Activated CD8-positive, alpha-beta T cell treated with anti-CD3 and anti-CD28 coated beads for 36 hours (primary cell): Measurements from ENCODE around the gene OR4D1. TPM values are rescaled to one million over a fixed set of nuclear protein-coding genes. Genes with fewer than 3 reads are reported as not detected.
A peak's percentile ranks its signal among the peaks of the same experiment; 100 is the strongest.

ENCODE experiments used
- ATAC-seq: fragments of 200-7000 bp; cut with Tn5 transposase; one replicate; pipeline ENCODE4 v1.10.0; 2021; ENCODE audit warnings: mild to moderate bottlenecking, moderate library complexity
- CTCF ChIA-PET: fragments of 350-600 bp; sonication (Branson Sonifier 250); formaldehyde crosslinking; loops from one replicate; lab custom pipeline; 2021; ENCODE audit warnings: antibody characterized with exemption; lab: Charles Lee
- POLR2A ChIA-PET: fragments of 350-600 bp; sonication (Branson Sonifier 250); formaldehyde crosslinking; loops from one replicate; lab custom pipeline; 2021; ENCODE audit warnings: antibody characterized with exemption; lab: Charles Lee
- DNase-seq: peaks from one replicate; pipeline ENCODE4 v3.0.0-alpha.2; 2020
- H3K27ac Mint-ChIP-seq: one replicate; pipeline ENCODE4 v1.8.0; 2021; ENCODE audit warnings: mild to moderate bottlenecking, mixed read lengths
- H3K27me3 Mint-ChIP-seq: one replicate; pipeline ENCODE4 v1.8.0; 2021; ENCODE audit warnings: mixed read lengths
- H3K36me3 Mint-ChIP-seq: one replicate; pipeline ENCODE4 v1.8.0; 2021; ENCODE audit warnings: low read depth, mixed read lengths
- H3K4me1 Mint-ChIP-seq: one replicate; pipeline ENCODE4 v1.8.0; 2021; ENCODE audit warnings: low read depth, mixed read lengths
- H3K4me3 Mint-ChIP-seq: one replicate; pipeline ENCODE4 v1.8.0; 2021; ENCODE audit warnings: mild to moderate bottlenecking, moderate library complexity, mixed read lengths
- H3K9me3 Mint-ChIP-seq: one replicate; pipeline ENCODE4 v1.8.0; 2021; ENCODE audit warnings: mixed read lengths
- intact Hi-C: fragments of 100-400 bp; cut with micrococcal nuclease; formaldehyde crosslinking; loops from one replicate; pipeline ENCODE4 v1.10.0; 2022
- total RNA-seq, 2 experiments: library from RNA; stranded (reverse); gene quantifications; one replicate each; pipeline ENCODE4 v1.2.3, GENCODE V29; 2021
- TF ChIP-seq, protein P1 (sequence below): fragments of 200-600 bp; IDR thresholded peaks from one replicate; pipeline ENCODE4 v1.8.0; 2022; ENCODE audit warnings: antibody characterized with exemption, mild to moderate bottlenecking

OR4D1 gene
- total RNA-seq, 2 experiments from 2014 or later = 0.22 to 0.25 TPM

DNA sequence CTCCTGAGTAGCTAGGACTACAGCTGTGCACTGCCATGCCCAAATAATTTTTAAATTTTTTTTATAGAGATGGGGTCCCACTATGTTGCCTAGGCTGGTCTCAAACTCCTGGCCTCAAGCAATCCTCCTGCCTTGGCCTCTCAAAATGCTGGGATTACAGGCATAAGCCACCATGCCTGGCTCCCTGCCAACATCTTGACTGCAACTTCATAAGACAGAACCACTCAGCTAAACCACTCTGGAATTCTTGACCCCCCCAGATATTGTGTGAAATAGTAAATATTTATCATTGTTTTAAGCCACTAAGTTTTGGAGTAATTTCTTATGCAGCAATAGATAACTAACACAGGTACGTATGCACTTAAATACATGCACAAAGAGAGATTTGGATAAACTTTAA, 39.0 kb upstream of the OR4D1 start:
- H3K9me3 Mint-ChIP-seq = no peaks in the 10 kb centered on the region
- DNase-seq = no peak
- intact Hi-C loops = no loop called here
- TF ChIP-seq, protein P1, sequence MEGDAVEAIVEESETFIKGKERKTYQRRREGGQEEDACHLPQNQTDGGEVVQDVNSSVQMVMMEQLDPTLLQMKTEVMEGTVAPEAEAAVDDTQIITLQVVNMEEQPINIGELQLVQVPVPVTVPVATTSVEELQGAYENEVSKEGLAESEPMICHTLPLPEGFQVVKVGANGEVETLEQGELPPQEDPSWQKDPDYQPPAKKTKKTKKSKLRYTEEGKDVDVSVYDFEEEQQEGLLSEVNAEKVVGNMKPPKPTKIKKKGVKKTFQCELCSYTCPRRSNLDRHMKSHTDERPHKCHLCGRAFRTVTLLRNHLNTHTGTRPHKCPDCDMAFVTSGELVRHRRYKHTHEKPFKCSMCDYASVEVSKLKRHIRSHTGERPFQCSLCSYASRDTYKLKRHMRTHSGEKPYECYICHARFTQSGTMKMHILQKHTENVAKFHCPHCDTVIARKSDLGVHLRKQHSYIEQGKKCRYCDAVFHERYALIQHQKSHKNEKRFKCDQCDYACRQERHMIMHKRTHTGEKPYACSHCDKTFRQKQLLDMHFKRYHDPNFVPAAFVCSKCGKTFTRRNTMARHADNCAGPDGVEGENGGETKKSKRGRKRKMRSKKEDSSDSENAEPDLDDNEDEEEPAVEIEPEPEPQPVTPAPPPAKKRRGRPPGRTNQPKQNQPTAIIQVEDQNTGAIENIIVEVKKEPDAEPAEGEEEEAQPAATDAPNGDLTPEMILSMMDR = no peak
- ATAC-seq = no peak
- no peaks in the 10 kb centered on the region for H3K27me3 Mint-ChIP-seq
- ChIA-PET CTCF (interaction anchor here (8.0 kb wide), 1 partner anchor 250 kb away, joined by 69 read pairs; no protein-coding TSS in a partner anchor), POLR2A (interaction anchor here (0.6 to 2.0 kb wide), 2 partner anchors 13 to 102 kb away, joined by 3 to 5 read pairs; partner anchors contain the start of gene SRSF1)
- no peak overlapping the region for H3K27ac Mint-ChIP-seq
- no peaks in the 10 kb centered on the region for H3K36me3 Mint-ChIP-seq
- H3K4me1 Mint-ChIP-seq = no peaks in the 10 kb centered on the region
- no peak overlapping the region for H3K4me3 Mint-ChIP-seq

DNA sequence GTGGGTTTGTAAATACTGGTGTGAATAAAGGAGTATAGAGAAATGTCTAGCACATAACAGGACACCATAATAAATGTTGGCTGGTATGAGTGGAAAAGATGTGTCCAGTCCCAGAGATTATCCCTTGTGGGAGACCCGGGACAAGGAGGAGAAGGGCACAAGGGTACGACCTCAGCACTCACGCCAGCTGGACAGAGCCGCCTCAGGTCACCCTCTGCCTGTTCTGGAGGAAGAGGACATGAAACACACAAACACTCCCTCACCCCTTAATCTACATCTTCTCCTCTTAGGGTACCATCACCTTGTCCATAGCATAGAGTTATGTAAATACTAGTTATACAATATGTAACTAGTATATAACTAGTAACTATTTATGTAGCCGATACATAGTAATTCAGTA, 38.2 kb upstream of the OR4D1 start:
- TF ChIP-seq, protein P1 = no peak

DNA sequence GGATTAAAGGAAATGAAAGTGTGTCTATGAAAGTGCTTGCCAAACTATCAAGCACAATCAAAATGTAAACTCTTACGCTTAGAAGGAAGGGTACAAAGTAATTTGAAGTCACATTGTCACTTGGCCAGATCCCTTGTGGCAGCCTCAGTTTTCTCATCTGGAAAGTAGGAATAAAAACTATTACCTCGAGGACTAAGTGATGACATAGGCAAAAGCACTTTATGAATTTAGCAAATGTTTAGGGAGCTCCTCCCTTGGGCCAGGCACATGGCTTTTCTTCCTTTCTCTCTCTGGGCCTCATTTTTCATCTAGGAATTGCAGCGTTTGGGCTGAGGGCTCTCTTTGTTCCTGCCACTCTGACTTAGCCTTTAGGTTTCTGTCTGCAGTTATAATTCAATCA, 36.5 kb upstream of the OR4D1 start:
- Mint-ChIP-seq H3K36me3 (no peaks in the 10 kb centered on the region), H3K27ac (no peak overlapping the region), H3K4me3 (no peak overlapping the region), H3K9me3 (no peaks in the 10 kb centered on the region), H3K27me3 (no peaks in the 10 kb centered on the region), H3K4me1 (no peaks in the 10 kb centered on the region)
- DNase-seq = no peak
- intact Hi-C loops = loop anchor here (5.0 to 10.0 kb wide), 2 partner anchors 117 to 254 kb away; no protein-coding TSS in a partner anchor
- no peak for ATAC-seq
- TF ChIP-seq, protein P1 = no peak
- ChIA-PET CTCF (interaction anchor here (0.9 to 8.0 kb wide), 11 partner anchors 55 to 252 kb away, joined by 3 to 69 read pairs (median 5); partner anchors contain the start of gene OR4D2), POLR2A (interaction anchor here (1.7 kb wide), 1 partner anchor 104 kb away, joined by 4 read pairs; the partner anchor contains the start of gene SRSF1)

More for the DNA sequence above, 38.2 kb upstream of the OR4D1 start:
- ChIA-PET CTCF (interaction anchor here (0.7 to 8.0 kb wide), 5 partner anchors 12 to 251 kb away, joined by 3 to 69 read pairs (median 3); no protein-coding TSS in a partner anchor), POLR2A (no interaction called here)
- no peaks in the 10 kb centered on the region for H3K36me3 Mint-ChIP-seq
- no peak for ATAC-seq
- no peak overlapping the region for H3K27ac Mint-ChIP-seq
- H3K9me3 Mint-ChIP-seq = no peaks in the 10 kb centered on the region
- no peak overlapping the region for H3K4me3 Mint-ChIP-seq
- no peak for DNase-seq
- H3K4me1 Mint-ChIP-seq = no peaks in the 10 kb centered on the region
- intact Hi-C loops = loop anchor here (5.0 to 10.0 kb wide), 2 partner anchors 115 to 253 kb away; no protein-coding TSS in a partner anchor
- no peaks in the 10 kb centered on the region for H3K27me3 Mint-ChIP-seq

DNA sequence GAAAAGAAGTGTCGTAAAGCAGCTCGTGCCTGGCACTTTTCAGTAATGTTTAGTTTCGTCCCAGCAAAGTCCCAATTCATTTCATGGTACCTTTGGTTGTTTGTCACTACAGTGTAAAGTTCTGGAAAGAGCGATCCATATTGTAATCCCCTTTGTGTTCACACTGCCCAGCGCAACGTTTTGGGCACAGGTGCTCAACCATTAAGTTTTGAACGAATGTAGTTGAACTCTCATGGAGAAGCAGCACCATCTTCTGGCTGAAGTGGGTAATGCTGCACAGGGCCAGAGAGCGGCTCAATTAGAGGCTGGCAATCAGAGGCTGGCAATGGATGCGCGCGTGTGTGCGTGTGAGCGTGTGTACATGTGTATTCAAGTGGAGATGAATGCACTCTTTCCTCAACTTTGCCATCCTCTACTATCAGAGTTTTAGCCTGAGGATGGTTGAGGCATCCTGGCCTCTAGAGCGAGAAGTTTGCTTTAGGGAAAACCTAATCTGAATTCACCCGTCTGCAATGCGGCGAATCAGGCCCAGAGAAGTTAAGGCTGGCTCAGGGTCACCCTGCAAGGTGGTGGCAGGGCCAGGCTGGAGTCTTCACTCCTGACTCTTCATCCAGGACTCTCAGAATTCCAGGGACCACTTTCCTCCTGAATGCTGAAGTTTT, 35.1 kb upstream of the OR4D1 start:
- Mint-ChIP-seq H3K36me3 (no peaks in the 10 kb centered on the region), H3K27ac (no peak overlapping the region), H3K27me3 (peaks cover 3% of the 10 kb centered on the region), H3K4me3 (no peak overlapping the region), H3K9me3 (no peaks in the 10 kb centered on the region), H3K4me1 (no peaks in the 10 kb centered on the region)
- DNase-seq (peak; percentile 92), ATAC-seq (peak; percentile 99)
- TF ChIP-seq, protein P1 = peak; percentile 89
- ChIA-PET CTCF (interaction anchor here (0.6 to 8.0 kb wide), 38 partner anchors 10 to 1081 kb away, joined by 3 to 69 read pairs (median 4); partner anchors contain the start of genes LPO and SRSF1), POLR2A (interaction anchor here (0.7 to 1.7 kb wide), 3 partner anchors 106 to 255 kb away, joined by 4 read pairs; partner anchors contain the start of gene SRSF1)
- intact Hi-C loops = loop anchor here (5.0 to 10.0 kb wide), 2 partner anchors 118 to 256 kb away; no protein-coding TSS in a partner anchor
